ENCODE data around the gene CEACAM5.

The CEACAM5 gene

DNA sequence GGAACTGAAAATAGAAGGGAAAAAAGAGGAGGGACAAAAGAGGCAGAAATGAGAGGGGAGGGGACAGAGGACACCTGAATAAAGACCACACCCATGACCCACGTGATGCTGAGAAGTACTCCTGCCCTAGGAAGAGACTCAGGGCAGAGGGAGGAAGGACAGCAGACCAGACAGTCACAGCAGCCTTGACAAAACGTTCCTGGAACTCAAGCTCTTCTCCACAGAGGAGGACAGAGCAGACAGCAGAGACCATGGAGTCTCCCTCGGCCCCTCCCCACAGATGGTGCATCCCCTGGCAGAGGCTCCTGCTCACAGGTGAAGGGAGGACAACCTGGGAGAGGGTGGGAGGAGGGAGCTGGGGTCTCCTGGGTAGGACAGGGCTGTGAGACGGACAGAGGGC, at the start of gene CEACAM5:
Gene CEACAM5 (plus strand): TSS at position 146 of the 400 bp plus-strand sequence. CDS start 106 bp downstream, at position 252.
- Histone ChIP-seq H3K27ac (ENCODE audit: low read length) (no peak within 1 kb of the TSS), H3K27me3 (ENCODE audit: control insufficient read depth, insufficient read depth, low read length) (no peaks in the 10 kb centered on the region), H3K9me3 (ENCODE audit: control insufficient read depth, insufficient read depth, low read length) (no peaks in the 10 kb centered on the region; the same call in 1 of the 2 replicates), H3K4me1 (ENCODE audit: control insufficient read depth, insufficient read depth, low read length) (no peaks in the 10 kb centered on the region; the same call in 1 of the 2 replicates), H3K4me3 (ENCODE audit: low read length) (no peak within 1 kb of the TSS), H3K36me3 (ENCODE audit: control insufficient read depth, insufficient read depth, low read length) (no peaks in the 10 kb centered on the region)
- whole genome bisulfite sequencing (ENCODE audit: insufficient coverage, insufficient read length) = no CpG with 5 or more reads among the region's 4 CpGs
- no peak for DNase-seq (ENCODE audit: low read depth, low spot score)

DNA sequence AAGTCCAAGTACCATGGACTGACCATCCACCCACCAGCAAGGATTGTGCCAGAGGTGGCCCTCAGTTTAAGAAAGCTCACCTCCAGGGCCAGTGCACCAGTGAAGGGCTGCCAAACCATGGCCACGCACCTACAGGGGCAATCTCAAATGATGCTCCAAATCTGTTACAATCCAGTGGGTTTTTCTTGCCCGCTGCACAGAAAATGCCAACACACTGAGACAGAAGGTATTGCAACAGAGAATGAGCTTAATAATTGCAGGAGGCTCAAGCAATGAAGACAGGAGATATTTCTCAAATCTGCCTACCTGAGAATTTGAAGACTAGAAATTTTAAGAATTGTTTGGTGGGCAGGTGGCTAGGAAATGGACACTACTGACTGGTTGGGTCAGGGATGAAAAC, 42.4 kb upstream of the CEACAM5 start:
- H3K9me3 ChIP-seq (ENCODE audit: control insufficient read depth, insufficient read depth, low read length) = peaks cover 1% of the 10 kb centered on the region
- WGBS (ENCODE audit: insufficient coverage, insufficient read length) = no CpG with 5 or more reads among the region's 2 CpGs
- H3K36me3 ChIP-seq (ENCODE audit: control insufficient read depth, insufficient read depth, low read length) = no peaks in the 10 kb centered on the region
- H3K4me1 ChIP-seq (ENCODE audit: control insufficient read depth, insufficient read depth, low read length) = no peaks in the 10 kb centered on the region
- H3K27ac ChIP-seq (ENCODE audit: low read length) = no peak overlapping the region
- H3K4me3 ChIP-seq (ENCODE audit: low read length) = no peak overlapping the region
- H3K27me3 ChIP-seq (ENCODE audit: control insufficient read depth, insufficient read depth, low read length) = no peaks in the 10 kb centered on the region; the same call in 1 of the 2 replicates
- no peak for DNase-seq (ENCODE audit: low read depth, low spot score)

DNA sequence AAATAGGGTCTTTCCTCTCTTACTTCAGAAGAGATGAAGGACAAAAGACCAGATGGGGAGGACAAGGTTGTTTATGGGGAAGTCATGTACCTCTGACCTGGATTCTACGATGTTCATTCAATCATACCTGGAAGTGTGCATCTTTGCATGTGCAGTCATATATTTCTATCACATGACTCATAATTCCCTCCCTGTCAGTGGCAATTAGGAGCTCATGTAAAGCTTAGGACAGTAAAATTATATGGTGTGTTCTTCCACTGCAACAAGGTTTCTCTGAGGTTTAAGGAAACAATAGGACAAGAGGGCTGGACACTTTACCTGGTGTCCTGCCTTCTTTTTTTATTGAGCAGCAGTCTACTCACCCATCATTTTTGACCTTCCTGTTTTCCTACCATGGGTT, 40.1 kb upstream of the CEACAM5 start:
- no peak for DNase-seq (ENCODE audit: low read depth, low spot score)
- no peaks in the 10 kb centered on the region; the same call in 1 of the 2 replicates for H3K27me3 ChIP-seq (ENCODE audit: control insufficient read depth, insufficient read depth, low read length)
- H3K27ac ChIP-seq (ENCODE audit: low read length) = no peak overlapping the region
- H3K9me3 ChIP-seq (ENCODE audit: control insufficient read depth, insufficient read depth, low read length) = peaks cover 3% of the 10 kb centered on the region
- no peaks in the 10 kb centered on the region for H3K36me3 ChIP-seq (ENCODE audit: control insufficient read depth, insufficient read depth, low read length)
- WGBS (ENCODE audit: insufficient coverage, insufficient read length) = no CpG with 5 or more reads among the region's 1 CpG
- H3K4me1 ChIP-seq (ENCODE audit: control insufficient read depth, insufficient read depth, low read length) = no peaks in the 10 kb centered on the region
- no peak overlapping the region for H3K4me3 ChIP-seq (ENCODE audit: low read length)

DNA sequence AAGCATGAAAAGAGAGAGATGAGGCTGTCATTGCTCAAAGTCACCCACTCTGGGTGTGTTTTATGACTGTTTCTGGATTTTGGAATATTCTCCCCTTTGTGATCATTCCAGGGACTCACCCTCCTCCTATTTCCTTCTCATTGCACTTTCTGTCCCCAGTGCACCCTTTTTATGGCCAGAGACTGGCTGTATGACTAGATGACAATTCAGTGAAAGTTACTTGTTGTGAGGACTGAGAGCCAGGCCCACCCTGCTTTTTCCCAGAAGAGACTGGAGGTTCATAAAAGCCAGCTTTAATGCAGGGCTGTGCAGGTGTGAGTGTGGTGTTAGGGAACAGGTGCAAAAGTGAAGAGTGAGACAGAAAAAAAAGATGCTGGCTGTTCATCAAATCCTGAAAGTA, 37.7 kb upstream of the CEACAM5 start:
- Histone ChIP-seq H3K27ac (ENCODE audit: low read length) (no peak overlapping the region), H3K9me3 (ENCODE audit: control insufficient read depth, insufficient read depth, low read length) (peaks cover 3% of the 10 kb centered on the region), H3K4me3 (ENCODE audit: low read length) (no peak overlapping the region), H3K27me3 (ENCODE audit: control insufficient read depth, insufficient read depth, low read length) (no peaks in the 10 kb centered on the region; the same call in 1 of the 2 replicates), H3K36me3 (ENCODE audit: control insufficient read depth, insufficient read depth, low read length) (no peaks in the 10 kb centered on the region), H3K4me1 (ENCODE audit: control insufficient read depth, insufficient read depth, low read length) (no peaks in the 10 kb centered on the region)
- DNase-seq (ENCODE audit: low read depth, low spot score) = no peak

DNA sequence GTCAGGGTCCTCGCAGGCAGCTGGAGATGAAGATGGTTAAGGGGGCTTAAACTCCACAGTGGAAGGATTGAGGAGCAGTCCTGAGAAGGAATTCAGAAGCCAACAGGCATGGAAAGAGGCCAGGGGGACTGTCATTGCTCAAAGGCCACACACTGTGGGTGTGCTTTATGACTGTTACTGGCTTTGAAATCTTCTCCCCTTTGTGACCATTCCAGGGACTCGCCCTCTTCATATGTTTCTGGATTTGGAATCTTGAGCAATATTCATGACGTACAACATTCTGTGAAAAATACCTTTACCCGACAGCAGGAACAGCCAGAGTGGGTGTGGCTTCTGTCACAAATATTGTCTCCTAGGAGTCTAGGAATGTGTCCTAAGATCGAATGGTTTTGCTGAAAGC, 36.9 kb upstream of the CEACAM5 start:
- WGBS (ENCODE audit: insufficient coverage, insufficient read length) = no CpG with 5 or more reads among the region's 5 CpGs
- Histone ChIP-seq H3K9me3 (ENCODE audit: control insufficient read depth, insufficient read depth, low read length) (peaks cover 3% of the 10 kb centered on the region; the same call in 1 of the 2 replicates), H3K4me3 (ENCODE audit: low read length) (no peak overlapping the region), H3K36me3 (ENCODE audit: control insufficient read depth, insufficient read depth, low read length) (no peaks in the 10 kb centered on the region), H3K27ac (ENCODE audit: low read length) (no peak overlapping the region), H3K27me3 (ENCODE audit: control insufficient read depth, insufficient read depth, low read length) (no peaks in the 10 kb centered on the region; the same call in 1 of the 2 replicates), H3K4me1 (ENCODE audit: control insufficient read depth, insufficient read depth, low read length) (no peaks in the 10 kb centered on the region)
- DNase-seq (ENCODE audit: low read depth, low spot score) = no peak

DNA sequence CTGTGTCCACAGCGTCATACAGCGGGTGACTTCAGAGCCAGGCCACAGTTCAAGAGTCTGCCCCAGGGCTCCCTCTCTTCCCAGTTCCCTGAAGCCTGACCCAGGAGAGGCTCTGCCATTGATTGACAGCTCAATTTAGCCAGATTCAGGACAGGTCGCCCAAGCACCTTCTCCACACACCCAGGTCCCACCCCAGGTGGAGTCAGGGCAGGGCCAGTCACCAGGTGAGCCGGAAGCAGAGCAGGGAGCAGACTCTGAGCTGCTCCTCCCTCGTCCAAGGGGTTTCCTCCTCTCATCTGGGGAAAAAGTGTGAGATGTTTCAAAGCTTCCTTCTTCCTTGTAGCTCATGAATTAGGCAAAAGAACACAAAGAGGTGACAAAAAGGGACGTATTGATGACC, 26.0 kb upstream of the CEACAM5 start:
- Histone ChIP-seq H3K36me3 (ENCODE audit: control insufficient read depth, insufficient read depth, low read length) (no peaks in the 10 kb centered on the region), H3K4me1 (ENCODE audit: control insufficient read depth, insufficient read depth, low read length) (no peaks in the 10 kb centered on the region), H3K4me3 (ENCODE audit: low read length) (no peak overlapping the region), H3K9me3 (ENCODE audit: control insufficient read depth, insufficient read depth, low read length) (no peaks in the 10 kb centered on the region; the same call in 1 of the 2 replicates), H3K27ac (ENCODE audit: low read length) (no peak overlapping the region), H3K27me3 (ENCODE audit: control insufficient read depth, insufficient read depth, low read length) (no peaks in the 10 kb centered on the region)
- no CpG with 5 or more reads among the region's 6 CpGs for whole genome bisulfite sequencing (ENCODE audit: insufficient coverage, insufficient read length)
- DNase-seq (ENCODE audit: low read depth, low spot score) = no peak

DNA sequence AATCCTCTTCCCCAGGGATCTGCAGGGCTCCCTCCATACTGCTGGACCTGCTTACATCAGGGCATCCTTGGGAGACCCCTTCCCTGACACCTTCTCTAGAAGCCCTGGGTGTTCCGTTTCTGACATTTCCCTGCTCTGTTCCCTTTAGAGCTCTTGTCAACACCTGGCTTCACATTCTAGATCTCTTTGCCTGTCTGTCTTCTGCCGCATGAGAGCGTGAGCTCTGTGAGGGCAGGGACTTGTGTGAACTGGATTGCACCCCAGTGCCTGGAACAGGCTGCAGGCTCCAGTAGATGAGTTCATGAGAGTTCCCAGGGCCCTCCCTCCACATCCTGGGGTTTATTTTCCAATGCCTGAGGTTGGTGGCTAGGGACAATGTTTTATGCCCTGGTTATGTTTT, 21.0 kb upstream of the CEACAM5 start:
- no peaks in the 10 kb centered on the region for H3K27me3 ChIP-seq (ENCODE audit: control insufficient read depth, insufficient read depth, low read length)
- H3K36me3 ChIP-seq (ENCODE audit: control insufficient read depth, insufficient read depth, low read length) = no peaks in the 10 kb centered on the region
- no peak overlapping the region for H3K4me3 ChIP-seq (ENCODE audit: low read length)
- DNase-seq (ENCODE audit: low read depth, low spot score) = no peak
- H3K9me3 ChIP-seq (ENCODE audit: control insufficient read depth, insufficient read depth, low read length) = no peaks in the 10 kb centered on the region; the same call in 1 of the 2 replicates
- no peak overlapping the region for H3K27ac ChIP-seq (ENCODE audit: low read length)
- H3K4me1 ChIP-seq (ENCODE audit: control insufficient read depth, insufficient read depth, low read length) = no peaks in the 10 kb centered on the region
- no CpG with 5 or more reads among the region's 3 CpGs for WGBS (ENCODE audit: insufficient coverage, insufficient read length)

DNA sequence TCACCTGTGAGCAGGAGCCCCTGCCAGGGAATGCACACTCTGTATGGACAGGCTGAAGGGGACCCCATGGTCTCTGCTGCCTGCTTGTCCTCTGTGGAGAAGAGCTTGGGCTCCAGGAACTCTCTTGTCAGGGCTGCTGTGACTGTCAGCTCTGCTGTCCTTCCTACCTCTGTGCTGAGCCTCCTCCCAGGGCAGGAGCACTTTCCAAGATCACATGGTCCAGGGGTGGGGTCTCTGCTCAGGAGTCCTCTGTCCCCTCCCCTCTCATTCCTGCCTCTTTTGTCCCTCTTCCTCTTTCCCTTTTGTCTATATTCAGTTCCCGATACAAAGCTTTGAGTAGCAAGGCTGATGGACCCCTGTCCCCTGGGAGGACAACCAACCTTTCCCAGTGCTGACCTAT, 20.3 kb upstream of the CEACAM5 start, which contains the start of gene CEACAM7:
Gene CEACAM7 (minus strand): TSS at position 173 of the 400 bp plus-strand sequence. CDS start 105 bp downstream, at position 68.
- H3K36me3 ChIP-seq (ENCODE audit: control insufficient read depth, insufficient read depth, low read length) = no peaks in the 10 kb centered on the region
- H3K27ac ChIP-seq (ENCODE audit: low read length) = no peak within 1 kb of the TSS
- H3K9me3 ChIP-seq (ENCODE audit: control insufficient read depth, insufficient read depth, low read length) = no peaks in the 10 kb centered on the region; the same call in 1 of the 2 replicates
- WGBS (ENCODE audit: insufficient coverage, insufficient read length) = no CpG with 5 or more reads among the region's 1 CpG
- H3K4me1 ChIP-seq (ENCODE audit: control insufficient read depth, insufficient read depth, low read length) = no peaks in the 10 kb centered on the region
- H3K4me3 ChIP-seq (ENCODE audit: low read length) = no peak within 1 kb of the TSS
- no peaks in the 10 kb centered on the region for H3K27me3 ChIP-seq (ENCODE audit: control insufficient read depth, insufficient read depth, low read length)
- no peak for DNase-seq (ENCODE audit: low read depth, low spot score)

DNA sequence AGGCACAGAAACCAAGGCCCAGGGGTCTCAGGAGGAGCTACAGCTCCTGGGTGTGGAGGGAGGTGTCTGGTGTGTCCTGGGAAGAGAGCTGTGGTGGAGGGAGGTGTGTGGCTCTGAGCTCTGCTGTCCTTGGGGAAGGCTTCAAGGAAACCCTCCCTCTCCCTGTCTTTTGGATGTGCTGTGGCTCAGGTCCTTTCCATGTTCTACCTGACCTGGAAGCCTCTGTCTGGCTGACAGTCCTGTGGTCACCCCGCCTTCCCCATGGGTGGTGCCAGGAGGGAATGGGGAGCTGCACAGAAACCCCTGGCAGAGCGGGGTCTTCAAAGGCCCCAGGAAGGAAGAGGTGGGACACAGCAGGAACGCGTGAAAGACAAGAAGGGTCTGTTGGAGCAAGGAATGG, 19.7 kb upstream of the CEACAM5 start:
- Histone ChIP-seq H3K36me3 (ENCODE audit: control insufficient read depth, insufficient read depth, low read length) (no peaks in the 10 kb centered on the region), H3K4me3 (ENCODE audit: low read length) (no peak overlapping the region), H3K27ac (ENCODE audit: low read length) (no peak overlapping the region), H3K27me3 (ENCODE audit: control insufficient read depth, insufficient read depth, low read length) (no peaks in the 10 kb centered on the region), H3K9me3 (ENCODE audit: control insufficient read depth, insufficient read depth, low read length) (no peaks in the 10 kb centered on the region), H3K4me1 (ENCODE audit: control insufficient read depth, insufficient read depth, low read length) (no peaks in the 10 kb centered on the region)
- no CpG with 5 or more reads among the region's 4 CpGs for WGBS (ENCODE audit: insufficient coverage, insufficient read length)
- no peak for DNase-seq (ENCODE audit: low read depth, low spot score)

DNA sequence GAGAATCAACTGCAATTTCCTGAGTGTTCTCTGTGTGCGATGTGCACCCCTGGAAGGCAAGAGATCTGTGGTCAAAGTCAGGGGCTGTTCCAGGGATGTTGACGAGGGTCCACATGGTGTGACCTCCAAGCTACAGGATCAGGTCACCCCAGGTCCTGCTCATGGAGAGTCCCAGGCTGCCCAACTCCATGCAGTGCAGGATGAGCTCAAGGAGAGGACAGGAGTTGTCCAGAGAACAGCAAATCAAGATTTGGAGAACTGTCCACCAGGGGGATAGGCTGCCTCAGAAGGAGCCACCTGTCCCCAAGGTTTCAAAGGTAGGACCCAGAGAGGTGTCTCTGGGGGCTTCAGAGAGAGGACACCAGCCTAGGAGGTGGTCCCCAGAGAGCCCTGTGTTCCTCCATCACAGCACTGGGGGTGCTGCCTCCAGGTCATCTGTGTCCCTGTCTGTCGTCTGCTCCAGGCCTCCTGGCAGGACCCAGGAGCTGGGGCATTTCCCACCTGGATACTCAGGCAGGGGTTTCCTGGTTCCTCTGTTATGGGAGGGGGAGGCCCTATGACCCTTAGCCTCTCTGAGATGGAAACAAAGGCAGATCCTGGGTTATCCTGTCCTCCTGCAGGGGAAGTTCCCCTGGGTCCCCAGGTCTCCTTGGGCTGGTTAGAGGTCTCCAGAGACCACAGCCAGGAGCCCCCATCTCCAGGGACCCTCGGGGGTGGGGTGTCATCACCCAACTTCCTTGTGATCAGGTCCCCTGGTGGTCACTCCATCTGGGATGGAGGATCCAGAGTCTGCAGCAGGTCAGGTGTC, 18.2 kb upstream of the CEACAM5 start:
- Histone ChIP-seq H3K27ac (ENCODE audit: low read length) (no peak overlapping the region), H3K4me1 (ENCODE audit: control insufficient read depth, insufficient read depth, low read length) (no peaks in the 10 kb centered on the region), H3K4me3 (ENCODE audit: low read length) (no peak overlapping the region), H3K9me3 (ENCODE audit: control insufficient read depth, insufficient read depth, low read length) (no peaks in the 10 kb centered on the region; the same call in none of the 2 replicates), H3K27me3 (ENCODE audit: control insufficient read depth, insufficient read depth, low read length) (no peaks in the 10 kb centered on the region), H3K36me3 (ENCODE audit: control insufficient read depth, insufficient read depth, low read length) (no peaks in the 10 kb centered on the region)
- DNase-seq (ENCODE audit: low read depth, low spot score) = no peak
- no CpG with 5 or more reads among the region's 4 CpGs for WGBS (ENCODE audit: insufficient coverage, insufficient read length)

DNA sequence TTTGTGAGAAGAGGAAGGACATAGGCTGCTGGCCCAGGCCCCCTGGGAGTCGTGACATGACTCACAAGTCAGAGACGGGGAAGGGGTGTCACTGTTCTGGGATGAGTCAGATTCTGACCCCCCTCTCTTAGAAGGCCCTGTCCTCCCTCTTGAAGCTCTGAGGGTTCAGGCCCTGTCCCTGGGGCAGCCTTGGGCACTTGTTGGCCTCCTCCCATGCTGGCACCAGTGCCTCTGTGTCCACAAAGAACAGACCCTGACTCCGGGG, 17.7 kb upstream of the CEACAM5 start:
- no peak for DNase-seq (ENCODE audit: low read depth, low spot score)
- H3K4me1 ChIP-seq (ENCODE audit: control insufficient read depth, insufficient read depth, low read length) = no peaks in the 10 kb centered on the region
- no peak overlapping the region for H3K4me3 ChIP-seq (ENCODE audit: low read length)
- no peak overlapping the region for H3K27ac ChIP-seq (ENCODE audit: low read length)
- no peaks in the 10 kb centered on the region for H3K27me3 ChIP-seq (ENCODE audit: control insufficient read depth, insufficient read depth, low read length)
- whole genome bisulfite sequencing (ENCODE audit: insufficient coverage, insufficient read length) = no CpG with 5 or more reads among the region's 3 CpGs
- no peaks in the 10 kb centered on the region for H3K36me3 ChIP-seq (ENCODE audit: control insufficient read depth, insufficient read depth, low read length)
- no peaks in the 10 kb centered on the region; the same call in none of the 2 replicates for H3K9me3 ChIP-seq (ENCODE audit: control insufficient read depth, insufficient read depth, low read length)

Data from iPS DF 6.9 (cell line).